GM19468 (cell line): ENCODE data around the gene GPR156.

ENCODE experiments used
- ATAC-seq: cut with Tn5 transposase; IDR thresholded peaks from one replicate; pipeline ENCODE4 v1.9.1; 2021; ENCODE audit warnings: mild to moderate bottlenecking, moderate library complexity, moderate number of reproducible peaks; ENCODE audit not compliant: unreplicated experiment; ENCODE audit errors: extremely low read depth

Gene GPR156

DNA sequence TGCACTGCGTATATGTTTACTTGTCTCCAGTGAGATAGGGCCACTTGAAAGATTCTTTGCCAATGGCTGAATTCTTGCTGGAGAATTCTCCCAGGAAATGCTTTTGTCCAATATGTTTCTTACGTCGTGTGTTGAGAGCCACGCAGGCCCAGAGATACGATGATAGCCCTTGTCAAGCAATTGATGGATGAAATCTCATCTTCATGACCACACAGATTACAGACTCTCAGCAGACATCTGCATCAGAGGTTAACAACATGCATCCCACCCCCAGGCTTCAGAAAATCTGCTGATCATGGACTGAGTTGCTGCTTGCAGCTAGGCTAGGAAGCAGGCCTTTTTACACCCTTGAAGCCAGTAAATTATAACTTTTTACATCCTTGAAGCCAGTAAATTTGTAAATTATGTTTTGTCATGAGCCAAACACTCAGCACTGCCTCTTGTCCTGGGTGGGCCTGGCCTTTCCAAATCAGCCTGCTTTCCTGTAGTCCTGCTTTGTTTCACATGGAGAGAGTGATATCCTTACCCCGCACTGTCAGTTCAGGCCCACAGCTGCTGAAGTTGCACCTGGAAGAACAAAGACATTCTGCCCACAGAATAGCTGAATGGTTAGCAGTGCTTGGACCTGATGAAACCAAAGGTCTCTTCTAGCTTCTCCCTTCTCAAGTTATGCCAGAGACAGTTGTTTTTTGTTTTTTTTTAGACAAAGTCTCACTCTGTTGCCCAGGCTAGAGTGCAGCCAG lies 84.4 kb downstream of the GPR156 start:
- ATAC-seq, result no peak

DNA sequence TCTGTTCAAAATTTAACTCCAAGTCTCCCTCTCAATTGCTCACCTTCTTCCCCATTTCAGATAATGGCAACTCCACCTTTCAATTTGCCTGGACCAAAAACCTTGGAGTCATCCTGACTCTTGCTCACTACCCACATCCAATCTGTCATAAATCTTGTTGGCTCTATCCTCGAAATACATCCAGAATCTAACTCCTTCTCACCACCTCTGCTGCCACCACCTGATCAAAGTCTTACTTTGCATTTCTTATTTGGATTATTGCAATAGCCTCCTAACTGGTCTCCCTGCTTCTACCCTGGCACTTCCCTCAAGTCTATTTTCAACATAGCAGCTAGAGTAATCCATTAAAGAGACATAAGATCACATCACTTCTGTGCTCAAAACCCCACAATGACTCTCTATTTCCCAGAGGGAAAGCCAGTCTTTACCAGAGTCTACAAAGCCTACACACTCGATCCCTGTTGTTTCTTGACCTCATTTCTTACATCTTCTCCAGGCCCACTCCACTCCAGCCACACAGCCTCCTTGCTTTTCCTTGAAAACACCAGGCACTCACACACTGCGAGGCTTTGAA lies 86.6 kb downstream of the GPR156 start:
- ATAC-seq, result peak; percentile 39

DNA sequence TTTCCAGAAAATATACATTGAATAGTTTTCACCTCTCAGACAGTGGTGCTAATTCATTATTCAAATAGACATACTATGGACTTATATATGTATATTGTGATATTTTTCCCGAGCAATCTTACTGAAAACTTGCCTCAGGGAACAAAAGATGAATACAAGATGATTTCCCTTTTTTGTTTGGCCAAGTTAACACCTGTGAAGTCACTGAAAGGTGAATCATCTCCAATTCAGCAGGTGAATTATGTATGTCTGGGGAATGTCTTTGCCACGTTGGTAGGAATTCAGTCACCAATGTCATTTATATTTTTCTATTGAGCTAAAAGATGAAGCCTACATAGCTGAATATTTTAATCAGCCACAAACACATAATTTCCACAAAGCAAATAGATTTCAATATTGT lies 88.2 kb downstream of the GPR156 start:
- ATAC-seq, result no peak

DNA sequence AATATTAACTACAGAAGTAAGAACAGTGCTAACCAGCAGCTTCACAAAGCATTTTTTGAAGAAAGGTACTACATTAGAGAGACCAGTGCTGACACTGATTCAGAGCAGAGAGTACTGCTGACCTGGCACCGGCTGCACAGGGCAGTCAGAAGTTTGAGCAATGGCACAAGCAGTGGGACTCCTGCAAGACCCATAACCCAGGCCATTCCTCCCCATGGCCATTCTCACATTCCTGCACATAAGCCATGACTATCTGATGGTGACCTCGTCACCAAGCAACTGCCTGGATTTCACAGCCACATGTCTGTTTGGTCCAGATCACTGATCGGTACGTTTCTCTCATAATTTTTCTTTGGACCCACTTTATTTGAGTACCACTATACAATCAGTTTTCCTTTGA lies 88.7 kb downstream of the GPR156 start:
- no peak for ATAC-seq

DNA sequence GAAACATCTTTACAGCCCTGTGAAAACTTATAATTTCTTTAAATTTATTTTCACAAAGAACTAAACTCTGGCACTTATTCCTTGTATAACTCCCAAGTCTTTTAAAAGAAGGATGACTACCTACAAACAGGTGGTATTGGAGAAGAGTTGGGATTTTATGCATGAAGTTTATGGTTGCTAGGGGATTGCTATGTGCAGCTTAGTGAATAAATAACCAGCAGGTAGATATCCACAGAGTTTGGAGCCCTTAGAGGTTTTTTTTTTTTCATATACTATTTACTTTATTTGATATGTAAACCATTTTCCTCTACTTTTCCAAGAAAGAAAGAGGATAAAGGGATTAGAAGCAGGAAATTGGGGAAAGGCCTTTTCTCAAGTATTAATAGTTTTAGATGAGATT lies 91.5 kb downstream of the GPR156 start:
- ATAC-seq, result no peak

DNA sequence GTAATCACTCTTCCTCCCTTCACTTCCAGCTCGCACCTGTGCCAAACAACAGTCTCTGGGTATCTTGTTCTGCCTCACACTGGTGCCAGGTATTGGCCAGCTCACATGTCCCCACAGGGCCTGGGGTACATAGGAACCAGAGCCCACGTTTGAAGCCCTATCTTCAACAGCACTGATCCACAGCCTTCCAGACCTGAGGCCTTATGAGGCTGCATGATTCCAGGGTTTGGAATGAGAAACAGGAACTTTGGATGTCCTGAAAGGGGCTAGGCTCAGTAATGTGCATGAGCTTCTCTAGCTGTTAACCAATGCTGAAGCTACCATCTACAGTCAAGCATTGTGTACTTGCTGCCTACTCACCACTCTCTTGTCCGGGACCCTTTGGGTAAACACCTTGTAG lies 92.4 kb downstream of the GPR156 start:
- ATAC-seq, result no peak

DNA sequence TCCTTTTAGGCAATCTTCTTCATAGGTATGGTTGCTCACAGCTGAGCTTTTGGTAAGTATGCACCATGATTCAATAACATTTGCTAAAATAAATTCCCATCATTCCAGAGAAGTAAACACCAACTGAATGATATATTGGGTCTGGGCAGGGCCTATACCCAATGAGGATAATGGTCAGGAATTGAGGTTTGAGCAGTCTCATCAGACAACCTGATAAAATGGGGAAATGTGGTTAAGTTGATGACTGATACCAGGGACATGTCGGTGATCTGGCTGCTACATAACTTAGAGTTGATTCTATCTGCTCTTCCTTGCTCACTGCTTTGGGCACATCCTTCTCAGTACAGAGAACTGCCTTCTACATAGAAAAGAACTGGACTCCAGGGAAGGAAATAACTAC lies 92.9 kb downstream of the GPR156 start:
- ATAC-seq, result no peak

DNA sequence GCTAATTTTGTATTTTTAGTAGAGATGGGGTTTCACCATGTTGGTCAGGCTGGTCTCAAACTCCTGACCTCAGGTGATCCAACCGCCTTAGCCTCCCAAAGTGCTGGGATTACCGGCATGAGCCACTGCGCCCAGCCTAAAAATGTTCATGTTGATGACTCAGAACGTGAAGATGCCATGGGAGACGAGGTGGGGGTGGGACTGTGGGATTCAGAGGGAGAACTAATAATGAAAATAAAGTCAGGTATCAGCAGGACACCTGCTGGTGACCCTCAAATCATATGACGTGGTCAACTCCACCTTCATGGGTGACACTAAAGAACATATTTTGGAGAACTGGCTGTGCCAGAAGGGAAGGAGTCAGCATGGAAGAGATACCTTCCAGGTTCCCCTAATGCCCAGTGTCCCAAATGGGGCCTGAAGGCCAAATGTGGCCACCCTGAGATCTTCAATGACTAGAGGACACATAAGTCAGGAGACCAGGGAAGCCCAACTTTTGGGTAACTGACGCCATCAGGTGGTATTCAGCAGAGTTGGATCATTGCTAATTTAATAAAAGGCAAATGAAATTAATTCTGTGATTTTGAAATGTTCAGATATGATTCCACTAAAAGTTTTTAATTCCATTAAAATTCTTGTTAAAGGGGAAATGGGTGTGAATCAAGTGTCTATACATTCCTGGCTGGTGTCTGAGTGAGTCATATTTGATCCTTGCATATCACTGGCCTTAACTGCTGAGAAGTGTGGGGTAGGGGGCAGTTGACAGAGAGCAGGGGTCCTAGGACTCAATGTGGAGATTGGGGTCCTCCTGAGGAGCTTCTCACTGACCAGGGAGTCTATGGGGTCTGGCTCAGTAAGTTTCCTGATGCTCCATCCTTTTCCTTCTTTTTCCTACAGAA lies 102.2 kb downstream of the GPR156 start:
- no peak for ATAC-seq

DNA sequence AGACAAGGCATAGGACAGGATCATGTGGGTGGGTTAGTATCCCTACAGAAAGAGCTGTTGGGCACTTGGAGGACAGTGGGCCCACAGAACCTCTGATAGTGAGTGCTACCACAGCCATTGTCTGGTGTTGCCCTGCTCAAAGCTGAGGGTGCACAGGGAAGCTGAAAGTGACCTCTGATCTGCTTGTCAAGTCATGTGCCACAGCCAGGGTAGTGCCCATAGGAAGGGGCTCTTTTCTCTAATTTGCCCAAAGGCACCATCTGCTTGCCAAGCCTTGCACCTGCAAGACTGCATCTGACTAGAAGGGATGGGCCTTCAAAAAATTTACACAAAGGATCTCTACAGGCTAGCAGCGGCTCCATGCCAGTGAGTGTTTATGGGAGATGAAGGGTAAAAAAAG lies 103.4 kb downstream of the GPR156 start:
- no peak for ATAC-seq

DNA sequence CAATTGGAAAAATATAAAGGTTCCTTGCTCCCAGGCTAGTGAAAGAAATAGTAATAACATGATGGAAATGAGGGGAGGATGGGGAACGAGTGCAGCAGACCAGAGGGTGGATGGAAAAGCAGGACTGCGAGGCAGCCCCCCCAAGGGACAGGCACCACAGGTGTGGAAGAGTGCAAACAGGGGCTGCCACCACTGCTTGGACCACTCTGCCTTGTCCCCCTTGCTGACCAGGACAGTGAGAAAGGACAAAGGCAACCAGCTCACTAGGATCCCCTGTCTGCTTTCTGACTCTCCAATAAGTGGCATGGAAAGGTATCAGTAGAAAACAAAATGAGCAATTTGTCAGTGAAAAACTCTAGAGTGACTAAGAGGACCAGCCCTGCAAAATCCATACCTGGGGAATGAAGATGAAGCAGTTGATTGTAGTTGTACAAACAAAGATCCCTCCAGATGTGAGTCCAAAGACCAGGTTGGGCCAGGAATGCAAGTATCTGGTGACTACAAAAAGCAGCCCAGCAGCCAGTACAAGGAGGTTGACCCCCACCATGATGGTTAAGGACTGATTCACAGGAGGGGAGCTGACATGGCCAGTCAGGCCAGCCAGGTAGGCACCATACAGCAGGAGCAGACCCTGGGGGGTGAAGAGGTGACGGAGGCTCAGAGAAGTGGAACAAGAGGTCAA lies 104.2 kb downstream of the GPR156 start:
- no peak for ATAC-seq

DNA sequence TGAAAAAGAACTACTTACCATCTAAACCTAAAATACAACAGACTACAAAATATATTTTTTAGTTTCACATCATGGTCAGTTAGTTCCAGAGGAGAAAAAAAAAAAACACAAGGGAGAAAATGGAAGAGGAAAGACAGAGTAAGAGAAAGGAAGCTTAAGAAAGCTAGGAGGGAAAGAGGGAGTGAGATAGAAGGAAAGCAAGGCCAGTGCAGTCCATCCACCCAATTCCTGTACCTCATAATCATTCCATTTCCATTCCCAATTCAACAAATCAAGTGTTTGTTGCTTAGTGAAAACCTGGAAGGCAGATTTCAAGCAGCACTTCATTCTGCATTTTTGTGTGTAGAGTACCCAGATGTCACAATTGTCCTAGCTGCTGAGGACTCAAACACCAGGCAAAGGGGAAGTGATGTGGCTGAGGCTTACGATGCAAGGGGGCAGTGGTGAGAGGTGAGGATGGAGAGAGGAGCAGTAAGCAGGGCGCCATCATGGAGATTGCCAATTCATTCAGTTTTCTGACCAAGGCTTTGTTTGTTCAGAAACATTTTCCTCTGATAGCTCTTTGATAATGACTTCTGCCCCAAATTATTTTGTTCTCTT lies 107.2 kb downstream of the GPR156 start:
- ATAC-seq, result no peak

DNA sequence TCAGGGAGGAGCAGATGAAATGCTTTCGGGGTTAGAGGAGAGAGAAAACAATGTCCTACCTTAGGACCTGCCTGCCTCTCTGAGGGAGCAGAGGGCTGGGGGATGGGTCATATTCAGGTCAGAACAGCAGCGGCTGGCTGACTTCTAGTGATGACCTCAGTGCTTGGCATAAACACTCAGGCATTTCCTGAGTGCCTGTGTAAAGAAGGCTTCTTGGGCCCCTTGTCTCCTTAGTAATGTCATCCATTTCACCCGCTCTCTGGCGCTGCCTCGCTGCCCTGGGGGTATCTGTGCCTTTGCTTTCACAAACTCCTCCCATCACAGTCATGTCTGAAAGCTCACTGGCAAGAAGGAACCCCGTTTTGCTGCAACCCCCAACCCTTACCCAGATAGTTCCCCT lies 107.9 kb downstream of the GPR156 start:
- no peak for ATAC-seq

DNA sequence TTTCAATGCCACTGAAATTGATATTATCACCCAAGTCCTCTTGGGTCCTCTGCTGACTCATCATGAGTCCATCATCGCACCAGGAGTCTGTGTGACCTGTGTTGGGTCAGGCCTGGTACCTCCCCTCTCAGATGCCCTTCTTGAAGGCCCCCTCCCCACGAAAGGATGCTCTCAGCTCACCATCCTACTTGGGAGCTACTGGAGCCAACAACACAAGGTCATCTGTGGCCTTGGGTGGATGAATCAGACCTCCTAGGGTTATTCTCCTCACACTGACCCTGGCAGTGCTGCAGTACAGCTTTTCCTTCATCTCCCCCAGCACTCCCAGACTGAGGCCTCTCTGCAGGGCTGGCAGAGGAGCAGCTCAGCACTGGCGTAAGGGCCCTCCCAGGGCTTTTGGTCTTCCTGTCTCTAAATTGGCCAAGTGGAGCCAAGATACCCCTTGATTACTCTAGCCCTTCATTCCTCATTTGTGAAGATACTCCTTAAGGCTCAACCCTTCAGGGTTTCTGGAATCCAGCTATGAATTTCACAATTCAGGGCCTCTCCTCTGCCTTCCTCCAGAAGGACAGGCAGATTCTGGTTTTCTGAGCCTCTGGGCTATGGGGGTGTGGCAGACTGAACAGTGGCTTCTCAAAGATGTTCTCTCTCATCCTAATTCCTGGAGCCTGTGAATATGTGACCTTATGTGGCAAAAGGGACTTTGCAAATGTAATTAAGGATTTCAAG lies 110.0 kb downstream of the GPR156 start:
- no peak for ATAC-seq

DNA sequence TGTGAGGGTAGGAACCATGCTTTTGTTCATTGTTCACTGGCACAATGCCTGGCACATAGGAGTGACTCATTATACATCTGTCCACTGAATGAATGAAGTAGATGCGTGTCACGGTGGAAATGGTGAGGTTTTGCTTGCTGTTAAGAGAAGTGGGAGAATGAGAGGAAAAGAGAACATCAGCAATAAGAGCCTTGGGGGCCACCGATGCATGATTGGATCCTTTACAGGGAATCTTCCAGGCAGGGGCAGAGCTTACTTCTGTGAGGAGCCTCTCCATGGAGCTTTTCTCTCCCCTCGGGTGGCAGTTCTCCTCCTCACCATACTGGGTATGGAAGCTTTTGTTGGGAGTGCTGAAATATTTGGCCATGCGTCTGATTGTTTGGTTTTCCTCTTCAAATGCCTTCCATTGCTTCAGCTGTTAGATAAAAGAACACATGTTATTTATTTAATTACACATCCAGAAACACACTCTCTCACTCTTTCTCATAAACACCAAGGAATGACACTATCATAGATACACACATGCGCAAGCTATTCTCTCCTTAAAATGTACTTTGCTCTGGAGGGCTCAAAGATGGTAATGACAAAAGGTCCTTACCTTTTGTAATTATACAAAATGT lies 111.9 kb downstream of the GPR156 start:
- ATAC-seq, result no peak

DNA sequence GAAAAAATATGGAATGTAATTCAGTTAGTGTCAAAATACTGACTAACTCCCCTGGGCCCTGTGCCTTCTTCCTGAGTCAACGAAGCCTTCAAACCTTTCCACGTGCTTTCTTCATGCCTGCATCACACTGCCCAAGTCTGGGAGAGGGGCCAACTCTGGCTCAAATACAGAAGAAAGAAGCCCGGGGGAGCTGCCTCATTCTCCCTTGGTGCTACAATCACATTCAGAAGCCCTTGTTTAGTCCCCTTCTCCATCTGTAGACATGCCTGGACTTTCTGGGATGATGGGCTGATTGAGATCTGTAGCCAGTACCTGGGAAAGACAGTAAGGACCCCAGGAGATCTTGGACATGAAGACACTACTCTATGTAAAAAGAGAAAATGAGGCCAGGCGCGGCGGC lies 113.0 kb downstream of the GPR156 start:
- ATAC-seq, result no peak

DNA sequence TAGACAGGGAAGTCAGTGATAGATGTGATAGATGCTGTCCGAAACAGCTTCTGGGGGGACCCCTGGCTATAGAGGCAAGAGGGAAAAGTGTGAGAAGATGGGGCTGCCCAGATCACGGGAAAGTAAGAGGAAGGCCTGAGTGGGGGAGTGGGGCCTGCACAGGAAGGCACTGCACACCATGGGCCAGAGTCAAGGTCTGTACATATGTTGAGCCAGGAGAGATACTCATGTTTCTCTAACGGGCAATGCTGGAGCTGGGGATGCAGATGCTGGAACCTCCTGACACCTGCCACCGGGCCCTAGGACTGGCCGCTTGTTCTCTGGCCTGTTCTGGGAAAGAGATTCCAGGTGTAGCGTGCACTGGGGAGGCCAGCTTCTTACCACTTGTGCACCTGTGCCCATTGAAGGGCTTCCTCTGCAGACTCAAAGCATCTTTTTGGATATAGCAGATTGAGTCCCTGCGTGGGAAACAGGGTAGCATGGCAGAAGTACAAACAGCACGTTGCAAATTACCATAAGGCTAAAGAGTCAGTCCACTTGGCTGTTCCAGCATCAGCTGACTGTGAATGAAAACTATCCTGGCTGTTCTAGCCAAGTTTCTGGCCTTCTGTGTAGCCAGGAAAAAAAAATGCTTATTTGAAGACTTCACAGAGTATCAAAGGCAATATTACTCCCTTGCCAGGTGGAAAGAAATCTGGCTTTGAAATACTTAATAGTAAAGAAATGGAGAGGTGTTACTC lies 113.7 kb downstream of the GPR156 start:
- no peak for ATAC-seq

DNA sequence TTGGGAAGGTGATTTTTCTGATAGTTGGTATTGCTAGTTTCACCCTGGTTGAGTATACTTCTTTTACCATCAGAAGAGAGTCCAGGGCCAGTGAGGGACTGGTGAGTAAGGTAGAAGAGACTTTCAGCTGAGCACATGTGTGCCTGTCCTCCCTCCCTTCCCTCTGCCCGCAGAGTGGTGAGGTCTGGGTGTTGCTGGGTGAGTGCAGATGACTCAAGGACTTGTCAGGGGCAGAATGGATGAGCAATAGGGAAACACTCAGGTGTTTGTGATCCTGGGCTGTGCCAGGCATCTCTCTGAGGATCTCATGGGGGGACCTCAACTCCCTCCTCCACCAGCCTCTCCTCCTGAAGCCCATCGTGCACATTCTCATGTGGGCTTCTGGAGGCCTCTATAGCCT lies 114.8 kb downstream of the GPR156 start:
- no peak for ATAC-seq

DNA sequence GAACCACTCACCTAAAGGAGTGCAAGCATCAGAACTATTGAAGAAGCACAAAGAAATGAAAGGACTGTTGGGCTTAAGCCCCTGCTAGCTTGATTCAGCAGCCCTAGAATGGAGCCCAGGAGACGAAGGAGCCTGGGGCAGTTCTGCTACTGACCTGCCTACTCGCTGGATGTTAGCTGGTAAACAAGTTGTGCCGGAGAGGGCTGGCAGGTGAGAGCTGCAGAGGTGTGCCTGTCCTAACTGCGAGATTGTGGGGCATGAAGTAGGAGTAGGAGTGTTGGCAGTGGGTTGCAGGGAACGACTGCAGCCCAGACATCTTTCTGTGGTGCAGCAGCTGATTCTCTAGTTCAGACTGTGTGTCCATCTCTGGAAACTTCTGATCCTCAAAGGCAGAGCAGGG lies 115.6 kb downstream of the GPR156 start:
- ATAC-seq, result no peak

DNA sequence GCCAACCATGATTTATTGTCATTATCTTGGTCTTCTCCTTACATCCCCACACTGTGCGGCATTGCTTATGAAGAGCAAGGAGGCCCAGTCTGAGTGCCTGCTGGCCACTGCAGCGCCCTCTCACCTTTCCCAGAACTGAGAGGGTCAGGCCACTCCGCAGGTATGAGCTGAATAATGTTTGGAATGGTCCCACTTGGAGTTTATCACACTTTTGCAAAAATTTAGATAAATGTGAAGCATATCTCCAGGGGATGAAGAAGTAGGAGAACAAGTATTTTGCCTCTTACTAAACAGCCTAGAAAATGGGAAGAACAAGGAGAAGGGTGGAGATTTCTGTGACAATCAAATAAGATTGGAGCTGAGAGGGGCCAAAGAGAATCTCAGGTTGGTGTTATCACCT lies 116.4 kb downstream of the GPR156 start:
- no peak for ATAC-seq
